ENCODE results near the gene HDAC4. TPM values are rescaled to one million over a fixed set of nuclear protein-coding genes. Genes with fewer than 3 reads are reported as not detected.

HDAC4 gene
- total and polyA plus RNA-seq, 2 of the 4 experiments (the other 2 are of a cell fraction): 4.1 to 7.2 TPM

DNA sequence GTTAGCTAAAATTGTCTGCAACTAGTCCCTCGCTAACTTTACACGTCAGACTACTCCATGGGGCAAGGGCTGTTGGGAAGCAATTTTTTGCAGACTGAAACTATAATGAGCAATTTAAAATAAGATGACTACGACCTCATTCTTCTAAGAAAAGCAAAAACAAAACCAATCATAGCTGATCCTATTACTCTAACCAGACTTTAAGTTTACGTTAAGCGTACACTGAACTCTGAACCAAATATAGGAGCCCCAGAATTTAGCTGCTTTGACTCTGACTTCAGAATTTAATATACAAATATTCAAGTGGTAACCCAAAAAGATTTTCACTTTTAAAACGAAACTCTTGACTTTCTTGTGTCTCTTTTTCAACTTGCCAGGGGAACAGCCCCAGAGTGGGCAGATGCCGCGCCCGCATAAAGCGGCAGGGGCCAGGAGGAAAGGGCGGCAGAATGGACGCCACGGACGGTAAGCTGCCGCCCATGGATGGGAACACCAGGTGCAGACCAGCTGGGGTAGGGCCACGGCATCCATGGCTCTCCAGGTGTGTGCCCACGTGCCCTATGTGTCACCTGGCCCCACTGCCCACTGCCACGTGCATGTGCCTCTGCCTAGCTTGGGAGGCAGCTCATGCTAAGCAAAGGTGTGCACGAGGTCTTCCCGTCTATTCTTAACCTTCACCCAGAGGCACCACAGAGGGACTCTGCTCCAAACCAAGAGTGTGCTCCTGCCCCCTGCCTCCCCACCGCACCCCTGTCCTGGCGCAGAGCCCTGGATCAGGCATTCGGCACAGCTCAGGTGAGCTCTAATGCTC lies 217.6 kb downstream of the HDAC4 start:
- Histone ChIP-seq H3K4me3 (ENCODE audit: insufficient read depth, low read depth, low read length) (no peak overlapping the region), H3K23ac (ENCODE audit: low read depth, low read length) (no peak overlapping the region), H3K27ac (ENCODE audit: insufficient read depth, low read length) (no peak overlapping the region), H2BK20ac (ENCODE audit: low read depth, low read length) (no peak overlapping the region), H3K27me3 (ENCODE audit: control insufficient read depth, insufficient read depth, low read length) (no peaks in the 10 kb centered on the region), H2BK120ac (ENCODE audit: low read depth, low read length) (no peak overlapping the region), H4K91ac (ENCODE audit: insufficient read depth, low read depth, low read length) (no peak overlapping the region), H3K14ac (replicated peaks; ENCODE audit: low read depth, low read length) (no peak overlapping the region), H3K79me1 (ENCODE audit: low read depth in 1 of 2, low read length in 2 of 2) (no peaks in the 10 kb centered on the region; a peak in 1 of 4 replicates), H3K9ac (ENCODE audit: low read depth, low read length) (no peak overlapping the region), H2AFZ (replicated peaks; ENCODE audit: low read length, poor library complexity) (no peak overlapping the region), H3K4me1 (ENCODE audit: control insufficient read depth, insufficient read depth, low read length) (no peaks in the 10 kb centered on the region), H3K9me1 (ENCODE audit: insufficient read depth, low read length) (no peaks in the 10 kb centered on the region; the same call in 1 of the 2 replicates), H2AK5ac (ENCODE audit: low read depth, low read length) (no peak overlapping the region), H2BK5ac (ENCODE audit: low read depth, low read length, poor library complexity, severe bottlenecking) (no peak overlapping the region), H3K36me3 (ENCODE audit: control insufficient read depth, insufficient read depth, low read length) (peaks cover 60% of the 10 kb centered on the region), H3K9me3 (ENCODE audit: control insufficient read depth, insufficient read depth, low read length) (no peaks in the 10 kb centered on the region; the same call in 1 of the 2 replicates), H4K5ac (ENCODE audit: low read depth, low read length) (no peak overlapping the region), H4K8ac (ENCODE audit: low read depth in 2 of 2, low read length in 2 of 2) (no peak overlapping the region), H3K4ac (ENCODE audit: low read depth, low read length) (no peak overlapping the region), H2BK15ac (ENCODE audit: low read depth, low read length) (no peak overlapping the region), H3K4me2 (ENCODE audit: low read depth, low read length) (no peak overlapping the region), H3K18ac (ENCODE audit: low read depth, low read length) (no peak overlapping the region), H4K20me1 (ENCODE audit: insufficient read depth, low read length) (no peaks in the 10 kb centered on the region), H3K56ac (ENCODE audit: extremely low read depth, insufficient read depth, low read length) (no peak overlapping the region), H2AK9ac (replicated peaks; ENCODE audit: low read depth, low read length, poor library complexity) (no peak overlapping the region)
- intact Hi-C loops (cut with micrococcal nuclease): no loop called here
- DNase-seq: no peak
- POLR2A ChIA-PET (ENCODE audit: unreplicated experiment): no interaction called here
- in situ Hi-C loops (cut with MboI; ENCODE audit: low sequenced_read_pairs): no loop called here
- ATAC-seq (ENCODE audit: low read depth): no peak
- BruUV-seq (replicated peaks): no TSS peak
- CTCF ChIA-PET: no interaction called here
- dilution Hi-C loops (cut with HindIII; ENCODE audit: low sequenced_read_pairs, unreplicated experiment): no loop called here
- TF ChIP-seq CEBPB (IDR thresholded peaks at IDR 0.05; ENCODE audit: low read depth, low read length) (no peak), MAZ (IDR thresholded peaks at IDR 0.05; ENCODE audit: borderline replicate concordance, low read depth, low read length) (no peak), RAD21 (IDR thresholded peaks at IDR 0.05; ENCODE audit: low read length) (no peak), BHLHE40 (IDR thresholded peaks at IDR 0.05; ENCODE audit: low read depth, low read length) (no peak), ELK1 (IDR thresholded peaks at IDR 0.05; ENCODE audit: borderline replicate concordance, low read depth, low read length) (no peak), SMC3 (IDR thresholded peaks at IDR 0.05; ENCODE audit: low read depth, low read length) (no peak)
- TF ChIP-seq, protein P1, sequence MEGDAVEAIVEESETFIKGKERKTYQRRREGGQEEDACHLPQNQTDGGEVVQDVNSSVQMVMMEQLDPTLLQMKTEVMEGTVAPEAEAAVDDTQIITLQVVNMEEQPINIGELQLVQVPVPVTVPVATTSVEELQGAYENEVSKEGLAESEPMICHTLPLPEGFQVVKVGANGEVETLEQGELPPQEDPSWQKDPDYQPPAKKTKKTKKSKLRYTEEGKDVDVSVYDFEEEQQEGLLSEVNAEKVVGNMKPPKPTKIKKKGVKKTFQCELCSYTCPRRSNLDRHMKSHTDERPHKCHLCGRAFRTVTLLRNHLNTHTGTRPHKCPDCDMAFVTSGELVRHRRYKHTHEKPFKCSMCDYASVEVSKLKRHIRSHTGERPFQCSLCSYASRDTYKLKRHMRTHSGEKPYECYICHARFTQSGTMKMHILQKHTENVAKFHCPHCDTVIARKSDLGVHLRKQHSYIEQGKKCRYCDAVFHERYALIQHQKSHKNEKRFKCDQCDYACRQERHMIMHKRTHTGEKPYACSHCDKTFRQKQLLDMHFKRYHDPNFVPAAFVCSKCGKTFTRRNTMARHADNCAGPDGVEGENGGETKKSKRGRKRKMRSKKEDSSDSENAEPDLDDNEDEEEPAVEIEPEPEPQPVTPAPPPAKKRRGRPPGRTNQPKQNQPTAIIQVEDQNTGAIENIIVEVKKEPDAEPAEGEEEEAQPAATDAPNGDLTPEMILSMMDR (conservative IDR thresholded peaks at IDR 0.05; ENCODE audit: low read depth, low read length): no peak
- WGBS, 2 experiments (ENCODE audit: extremely low coverage in 2 of 2, insufficient read length in 1 of 2): 83% methylated on average over 2 of the region's 23 CpGs; no CpG with 5 or more reads in 1 of the 2 experiments

Measured in IMR-90 (cell line).